MM.1S (cell line): ENCODE data around the gene TSPAN31.
A peak's percentile ranks its signal among the peaks of the same experiment; 100 is the strongest.

ENCODE experiments used
- DNase-seq: peaks from one replicate; pipeline ENCODE4 v3.0.0-alpha.2; 2015
- H2AFZ ChIP-seq: fragments of 300-600 bp; sonication (generic); 2 replicates; pipeline ENCODE4 v1.6.0; 2016; ENCODE audit warnings: antibody characterized with exemption, low read length
- H3F3A ChIP-seq: fragments of 300-600 bp; sonication (generic); 2 replicates; pipeline ENCODE4 v1.6.1; 2016; ENCODE audit warnings: mild to moderate bottlenecking, antibody characterized with exemption, low read length, moderate library complexity, mixed read lengths; ENCODE audit not compliant: insufficient read depth
- H3K27ac ChIP-seq: fragments of 300-600 bp; sonication (generic); 2 replicates; pipeline ENCODE4 v1.5.1; 2016; ENCODE audit warnings: mild to moderate bottlenecking, low read length
- H3K27me3 ChIP-seq: fragments of 300-600 bp; sonication (generic); replicated peaks from 2 replicates; pipeline ENCODE4 v1.6.0; 2016; ENCODE audit warnings: low read length; ENCODE audit not compliant: insufficient read depth
- H3K36me3 ChIP-seq: fragments of 300-600 bp; sonication (generic); replicated peaks from 2 replicates; pipeline ENCODE4 v1.6.1; 2016; ENCODE audit warnings: mild to moderate bottlenecking, low read length, mixed read lengths; ENCODE audit not compliant: insufficient read depth
- H3K4me1 ChIP-seq: fragments of 300-600 bp; sonication (generic); 2 replicates; pipeline ENCODE4 v1.6.1; 2016; ENCODE audit warnings: low read length, mixed read lengths
- H3K4me2 ChIP-seq: fragments of 300-600 bp; sonication (generic); 2 replicates; pipeline ENCODE4 v1.6.0; 2016; ENCODE audit warnings: low read depth, low read length
- H3K4me3 ChIP-seq: fragments of 300-600 bp; sonication (generic); 2 replicates; pipeline ENCODE4 v1.5.1; 2016; ENCODE audit warnings: low read length, mixed read lengths
- H3K79me2 ChIP-seq: fragments of 300-600 bp; sonication (generic); 2 replicates; pipeline ENCODE4 v1.6.1; 2016; ENCODE audit warnings: mixed run types, low read length, mixed read lengths
- H3K9ac ChIP-seq: fragments of 300-600 bp; sonication (generic); 2 replicates; pipeline ENCODE4 v1.6.1; 2016; ENCODE audit warnings: low read length, mixed read lengths
- H3K9me2 ChIP-seq: fragments of 300-600 bp; sonication (generic); replicated peaks from 2 replicates; pipeline ENCODE4 v1.6.1; 2016; ENCODE audit warnings: mild to moderate bottlenecking, low read length, mixed read lengths; ENCODE audit not compliant: insufficient read depth
- H3K9me3 ChIP-seq: fragments of 300-600 bp; sonication (generic); replicated peaks from 2 replicates; pipeline ENCODE4 v1.6.1; 2016; ENCODE audit warnings: mild to moderate bottlenecking, low read length, mixed read lengths; ENCODE audit not compliant: insufficient read depth
- H4K20me1 ChIP-seq: fragments of 300-600 bp; sonication (generic); 2 replicates; pipeline ENCODE4 v1.6.1; 2016; ENCODE audit warnings: mild to moderate bottlenecking, low read length, moderate library complexity, mixed read lengths; ENCODE audit not compliant: insufficient read depth
- EZH2 ChIP-seq: fragments of 300-600 bp; sonication (generic); optimal IDR thresholded peaks from 2 replicates; pipeline ENCODE3; 2017; ENCODE audit warnings: low read depth, mild to moderate bottlenecking, antibody characterized with exemption, low read length, mixed read lengths
- EZH2phosphoT487 ChIP-seq: fragments of 300-600 bp; sonication (generic); IDR thresholded peaks from 2 replicates; pipeline ENCODE4 v1.6.1; 2018; ENCODE audit warnings: antibody characterized with exemption, low read length
- TF ChIP-seq, protein P1 (sequence below): fragments of 300-600 bp; sonication (generic); IDR thresholded peaks from 2 replicates; pipeline ENCODE4 v1.5.1; 2016; ENCODE audit warnings: antibody characterized with exemption, low read length, mixed read lengths

TSPAN31 gene

DNA sequence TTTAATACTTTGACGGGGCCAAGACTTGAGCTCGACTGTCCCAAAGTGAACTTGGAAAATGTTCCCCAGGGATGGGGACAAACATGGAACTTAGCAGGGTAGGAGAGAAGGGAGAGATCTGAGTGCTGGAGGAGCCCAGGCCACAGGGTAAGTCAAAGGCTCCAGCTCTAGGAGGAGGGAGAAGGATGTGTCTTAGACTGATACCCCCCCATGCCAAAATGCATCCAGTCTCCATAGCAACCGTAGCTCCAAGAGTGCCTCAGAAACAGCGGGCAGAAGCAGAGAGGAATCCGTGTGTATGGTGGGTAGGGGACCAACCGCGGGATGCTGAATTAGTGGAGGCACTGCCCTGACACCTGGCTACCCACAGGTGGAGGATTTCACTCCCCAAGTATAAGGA is 5.5 kb upstream of the TSPAN31 start:
- Histone ChIP-seq H3K27ac (no peak overlapping the region), H2AFZ (no peak overlapping the region), H3K4me2 (no peak overlapping the region), H3K27me3 (no peaks in the 10 kb centered on the region), H3K9ac (no peak overlapping the region), H3K4me3 (no peak overlapping the region), H3K36me3 (no peaks in the 10 kb centered on the region), H3K79me2 (peaks cover 35% of the 10 kb centered on the region), H4K20me1 (no peaks in the 10 kb centered on the region; the same call in 1 of the 2 replicates), H3K4me1 (peaks cover 28% of the 10 kb centered on the region), H3K9me2 (no peaks in the 10 kb centered on the region), H3F3A (peaks cover 15% of the 10 kb centered on the region; the same call in 1 of the 2 replicates), H3K9me3 (no peaks in the 10 kb centered on the region)
- TF ChIP-seq, protein P1, sequence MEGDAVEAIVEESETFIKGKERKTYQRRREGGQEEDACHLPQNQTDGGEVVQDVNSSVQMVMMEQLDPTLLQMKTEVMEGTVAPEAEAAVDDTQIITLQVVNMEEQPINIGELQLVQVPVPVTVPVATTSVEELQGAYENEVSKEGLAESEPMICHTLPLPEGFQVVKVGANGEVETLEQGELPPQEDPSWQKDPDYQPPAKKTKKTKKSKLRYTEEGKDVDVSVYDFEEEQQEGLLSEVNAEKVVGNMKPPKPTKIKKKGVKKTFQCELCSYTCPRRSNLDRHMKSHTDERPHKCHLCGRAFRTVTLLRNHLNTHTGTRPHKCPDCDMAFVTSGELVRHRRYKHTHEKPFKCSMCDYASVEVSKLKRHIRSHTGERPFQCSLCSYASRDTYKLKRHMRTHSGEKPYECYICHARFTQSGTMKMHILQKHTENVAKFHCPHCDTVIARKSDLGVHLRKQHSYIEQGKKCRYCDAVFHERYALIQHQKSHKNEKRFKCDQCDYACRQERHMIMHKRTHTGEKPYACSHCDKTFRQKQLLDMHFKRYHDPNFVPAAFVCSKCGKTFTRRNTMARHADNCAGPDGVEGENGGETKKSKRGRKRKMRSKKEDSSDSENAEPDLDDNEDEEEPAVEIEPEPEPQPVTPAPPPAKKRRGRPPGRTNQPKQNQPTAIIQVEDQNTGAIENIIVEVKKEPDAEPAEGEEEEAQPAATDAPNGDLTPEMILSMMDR = no peak
- TF ChIP-seq EZH2phosphoT487 (no peak), EZH2 (no peak)
- no peak for DNase-seq

DNA sequence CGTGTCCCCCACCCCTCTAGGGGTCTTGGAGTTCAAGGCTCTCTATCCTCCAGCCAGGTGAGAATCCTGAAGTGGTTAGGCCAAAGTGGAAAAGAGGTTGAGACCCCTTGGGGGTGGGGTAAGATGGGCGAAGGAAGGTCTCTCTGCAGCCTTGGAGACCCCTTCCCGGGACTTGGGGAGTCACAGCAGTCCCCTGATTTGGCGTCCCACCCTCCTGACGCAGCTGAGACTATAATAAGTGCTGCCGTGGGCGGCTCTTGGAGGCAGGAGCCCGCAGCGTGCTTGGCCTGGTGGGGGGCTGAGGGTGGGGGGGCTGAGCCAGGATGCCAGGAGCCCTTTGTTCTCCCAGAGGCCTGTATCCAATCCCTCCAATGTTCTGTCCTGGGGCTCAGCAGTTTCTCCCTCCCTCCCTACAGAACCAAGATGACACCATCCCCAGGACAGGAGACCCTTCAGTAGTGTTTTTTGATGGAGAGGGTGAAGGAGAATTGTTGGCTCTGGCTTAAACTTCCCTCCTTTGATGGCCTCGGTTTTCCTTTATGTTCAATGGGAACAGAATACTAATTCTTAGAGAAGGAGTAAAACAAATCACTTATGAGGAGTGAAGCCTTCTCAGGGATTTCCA is 4.8 kb upstream of the TSPAN31 start:
- Histone ChIP-seq H3F3A (peaks cover 15% of the 10 kb centered on the region; the same call in 1 of the 2 replicates), H3K36me3 (no peaks in the 10 kb centered on the region), H4K20me1 (no peaks in the 10 kb centered on the region; the same call in 1 of the 2 replicates), H3K4me2 (peak overlapping the region; percentile 72; the same call in 1 of the 2 replicates), H3K27ac (no peak overlapping the region), H3K79me2 (peaks cover 36% of the 10 kb centered on the region), H3K9ac (no peak overlapping the region), H3K9me3 (no peaks in the 10 kb centered on the region), H3K9me2 (no peaks in the 10 kb centered on the region), H2AFZ (no peak overlapping the region), H3K27me3 (no peaks in the 10 kb centered on the region), H3K4me3 (no peak overlapping the region), H3K4me1 (peaks cover 28% of the 10 kb centered on the region)
- DNase-seq = no peak
- TF ChIP-seq EZH2 (no peak), EZH2phosphoT487 (no peak)
- TF ChIP-seq, protein P1 = no peak

DNA sequence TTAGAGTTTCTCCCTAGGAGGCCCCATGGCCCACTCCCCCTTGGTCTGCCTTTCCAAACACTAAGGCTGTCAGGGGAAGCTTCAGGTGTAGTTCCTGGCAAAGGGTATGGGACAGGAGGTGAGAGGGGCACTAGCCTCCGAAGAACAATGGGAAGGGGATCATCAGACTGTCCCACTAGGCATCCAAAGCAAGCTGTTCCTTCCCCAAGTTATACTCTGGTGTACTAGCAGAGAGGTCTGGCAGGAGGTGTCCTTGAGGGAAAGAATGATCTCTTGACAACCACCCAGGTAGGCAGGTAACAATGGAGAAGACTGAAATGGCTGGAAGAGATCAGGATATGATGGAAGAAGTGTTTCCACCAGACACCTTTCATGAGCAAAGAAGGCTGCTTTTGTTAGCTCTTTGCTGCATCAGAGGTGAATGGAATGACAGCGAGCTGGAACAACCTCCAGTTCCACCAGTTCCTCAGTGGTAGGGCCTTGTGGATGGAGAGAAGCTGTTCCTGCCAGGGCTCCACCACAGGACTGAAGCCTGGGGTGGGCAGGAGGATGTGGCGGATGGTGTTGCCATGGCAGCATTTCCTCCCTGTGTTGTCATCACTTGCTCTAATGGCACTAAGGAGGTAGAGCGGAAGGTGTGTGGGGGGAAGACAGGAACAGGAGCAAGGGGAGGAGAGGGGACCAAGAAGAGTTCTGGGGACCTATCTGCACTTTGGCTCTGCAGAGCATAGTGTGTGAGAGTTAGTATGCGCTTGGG is 4.0 kb upstream of the TSPAN31 start:
- no peaks in the 10 kb centered on the region for H3K9me3 ChIP-seq
- peaks cover 44% of the 10 kb centered on the region for H3K79me2 ChIP-seq
- H3K4me1 ChIP-seq = peaks cover 28% of the 10 kb centered on the region
- H3K4me3 ChIP-seq = peak overlapping the region; percentile 80
- no peaks in the 10 kb centered on the region; the same call in 1 of the 2 replicates for H4K20me1 ChIP-seq
- peak overlapping the region; percentile 46; the same call in 1 of the 2 replicates for H3K27ac ChIP-seq
- peak overlapping the region; percentile 72 for H3K4me2 ChIP-seq
- peak overlapping the region; percentile 76; the same call in 1 of the 2 replicates for H3K9ac ChIP-seq
- no peaks in the 10 kb centered on the region for H3K27me3 ChIP-seq
- TF ChIP-seq, protein P1 = no peak
- peaks cover 19% of the 10 kb centered on the region for H3F3A ChIP-seq
- DNase-seq = peak; percentile 37
- H3K36me3 ChIP-seq = no peaks in the 10 kb centered on the region
- no peaks in the 10 kb centered on the region for H3K9me2 ChIP-seq
- H2AFZ ChIP-seq = no peak overlapping the region
